HG02852 (cell line): ENCODE data around the gene STYXL1.
"Not testable (repeated sequence)": the region's sequence is repeated elsewhere in the genome, so short reads cannot be mapped to it uniquely, and the experiment has no call there.

Source experiments
- ATAC-seq: cut with Tn5 transposase; IDR thresholded peaks from one replicate; pipeline ENCODE4 v1.9.1; 2021; ENCODE audit warnings: mild to moderate bottlenecking, moderate library complexity; ENCODE audit not compliant: unreplicated experiment

STYXL1 gene

GRCh38 chr7:76040126-76040525 lies 7.7 kb downstream of the STYXL1 start:
- ATAC-seq = no peak

DNA sequence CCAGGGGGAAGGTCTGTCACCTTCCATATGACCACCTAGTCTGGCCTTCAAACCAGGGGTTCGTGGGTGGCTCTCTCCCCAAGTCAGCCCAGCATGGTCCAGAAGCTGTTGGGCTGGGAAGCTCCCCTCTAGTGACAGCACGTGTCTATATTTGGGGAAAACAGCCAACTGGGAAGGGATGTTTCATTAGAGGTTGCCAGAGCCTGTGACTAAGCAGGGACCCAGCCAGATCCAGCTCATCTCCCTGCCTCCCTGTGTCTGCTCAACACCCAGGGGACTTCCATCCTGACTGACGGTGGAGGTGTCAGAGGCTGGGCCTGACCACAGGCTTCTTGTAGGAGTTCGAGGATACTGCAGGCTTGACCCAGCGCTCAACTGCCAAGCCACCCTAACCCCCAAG lies 10.5 kb downstream of the STYXL1 start:
- ATAC-seq = no peak

DNA sequence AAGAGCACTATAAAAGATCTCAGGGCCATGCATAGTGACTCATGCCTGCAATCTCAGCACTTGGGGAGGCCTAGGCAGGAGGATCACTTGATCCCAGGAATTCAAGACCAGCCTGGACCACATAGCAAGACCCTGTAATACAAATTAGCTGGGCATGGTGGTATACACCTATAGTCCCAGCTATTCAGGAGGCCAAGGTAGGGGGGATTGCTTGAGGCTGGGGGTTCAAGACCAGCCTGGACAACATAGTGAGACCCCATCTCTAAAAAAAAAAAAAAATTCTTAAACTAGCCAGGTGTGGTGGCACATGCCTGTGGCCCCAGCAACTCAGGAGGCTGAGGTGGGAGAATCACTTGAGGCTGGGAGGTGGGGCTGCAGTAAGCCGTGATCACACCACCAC lies 15.8 kb downstream of the STYXL1 start:
- ATAC-seq = no peak

DNA sequence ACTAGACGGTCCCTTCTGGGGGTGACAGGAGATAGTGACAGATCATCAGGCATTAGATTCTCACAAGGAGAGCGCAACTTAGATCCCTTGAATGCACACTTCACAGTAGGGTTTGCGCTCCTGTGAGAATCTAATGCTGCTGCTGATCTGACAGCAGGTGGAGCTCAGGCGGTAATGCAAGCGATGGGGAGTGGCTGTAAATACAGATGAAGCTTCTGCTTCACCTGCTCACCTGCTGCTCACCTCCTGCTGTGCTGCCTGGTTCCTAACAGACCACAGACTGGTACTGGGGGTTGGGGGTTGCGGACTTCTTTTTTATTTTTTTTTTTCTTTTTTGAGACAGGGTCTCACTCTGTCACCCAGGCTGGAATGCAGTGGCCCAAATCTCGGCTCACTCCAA lies 18.1 kb downstream of the STYXL1 start:
- ATAC-seq = not testable (repeated sequence)

DNA sequence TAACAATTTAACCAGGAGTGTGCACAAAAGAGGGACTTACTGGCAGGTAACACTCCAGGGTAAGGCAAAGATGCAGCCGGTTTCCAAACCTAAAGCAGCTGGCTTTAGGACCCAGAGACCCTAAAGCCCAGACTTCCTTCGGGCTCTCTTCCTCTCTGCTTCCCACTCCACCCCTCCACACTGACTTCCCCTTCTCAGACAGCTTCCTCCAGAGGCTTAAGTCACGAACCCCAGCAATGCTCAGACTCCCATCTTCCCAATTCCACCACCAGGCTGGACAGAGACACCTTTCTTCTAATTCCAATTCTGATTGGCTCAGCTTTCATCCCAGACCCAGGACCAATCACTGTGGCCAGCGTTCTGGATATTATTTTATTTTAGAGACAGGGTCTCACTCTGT lies 24.8 kb downstream of the STYXL1 start:
- ATAC-seq = no peak

DNA sequence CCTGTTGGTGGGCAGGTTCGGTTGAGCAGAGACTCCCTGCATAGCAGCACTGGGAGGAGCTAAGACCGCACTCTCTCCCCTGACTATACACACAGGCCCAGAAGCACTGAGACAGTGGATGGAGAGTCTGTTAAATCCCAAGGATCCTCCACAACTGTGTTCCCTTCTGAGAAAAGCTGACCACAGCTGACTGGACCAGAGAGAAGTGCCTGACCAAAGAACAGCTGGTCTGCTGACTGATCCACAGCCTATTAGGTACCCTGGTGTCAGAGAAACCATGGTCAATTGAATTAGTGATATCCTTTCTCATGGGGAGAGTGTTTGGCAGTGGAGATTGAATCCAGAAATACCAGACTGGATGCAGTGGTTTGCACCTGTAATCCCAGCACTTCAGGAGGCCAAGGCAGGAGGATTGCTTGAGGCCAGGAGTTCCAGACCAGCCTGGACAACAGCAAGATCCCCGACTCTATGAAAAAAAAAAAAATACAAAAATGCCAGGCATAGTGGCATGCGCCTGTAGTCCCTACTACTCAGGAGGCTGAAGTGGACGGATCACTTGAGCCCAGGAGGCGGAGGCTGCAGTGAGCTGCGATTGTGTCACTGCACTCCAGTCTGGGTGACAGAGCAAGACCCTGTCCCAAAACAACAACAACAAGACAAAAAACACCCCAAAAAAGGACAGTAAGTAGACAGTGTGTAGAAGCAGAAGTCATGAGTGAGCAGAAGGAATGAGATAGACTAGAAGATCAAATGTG lies 25.6 kb downstream of the STYXL1 start:
- ATAC-seq = no peak

- no peak for ATAC-seq
These were observed 27.6 kb downstream of the STYXL1 start for GRCh38 chr7:76020031-76020714.

DNA sequence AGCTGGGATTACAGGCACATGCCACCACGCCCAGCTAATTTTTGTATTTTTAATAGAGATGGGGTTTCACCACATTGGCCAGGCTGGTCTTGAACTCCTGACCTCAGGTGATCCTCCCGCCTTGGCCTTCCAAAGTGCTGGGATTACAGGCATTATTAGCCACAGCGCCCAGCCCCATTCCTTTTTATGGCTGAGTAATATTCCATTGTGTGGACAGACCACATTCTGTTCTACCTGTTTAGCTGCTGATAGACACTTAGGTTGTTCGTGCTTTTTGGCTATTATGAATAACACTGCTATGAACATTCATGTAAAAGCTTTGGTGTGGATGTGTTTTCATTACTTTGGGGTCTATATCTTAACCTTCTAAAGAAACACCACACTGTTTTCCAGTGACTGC lies 29.3 kb downstream of the STYXL1 start:
- not testable (repeated sequence) for ATAC-seq

DNA sequence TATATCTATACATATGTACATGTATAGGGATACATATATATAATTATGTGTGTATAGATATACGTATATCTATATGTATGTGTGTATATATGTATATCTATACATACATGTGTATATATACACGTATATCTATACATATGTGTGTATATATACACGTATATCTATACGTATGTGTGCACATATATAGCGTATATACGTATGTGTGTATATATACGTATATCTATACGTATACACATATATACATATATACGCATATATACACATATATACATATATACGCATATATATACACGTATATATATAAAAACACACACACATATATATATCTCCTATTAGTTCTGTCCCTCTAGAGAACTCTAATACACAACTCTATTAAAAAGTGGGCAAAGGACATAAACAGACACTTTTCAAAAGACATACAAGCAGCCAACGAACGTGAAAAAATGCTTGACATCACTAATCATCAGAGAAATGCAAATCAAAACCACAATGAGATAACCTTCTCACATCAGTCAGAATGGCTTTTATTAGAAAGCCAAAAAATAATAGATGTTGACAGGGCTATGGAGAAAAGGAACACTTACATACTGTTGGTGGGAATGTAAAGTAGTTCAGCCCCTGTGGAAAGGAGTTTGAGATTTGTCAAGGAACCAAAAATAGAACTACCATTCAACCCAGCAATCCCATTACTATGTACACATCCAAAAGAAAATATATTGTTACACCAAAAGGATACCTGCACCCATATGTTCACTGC lies 31.4 kb downstream of the STYXL1 start:
- ATAC-seq = no peak

- no peak for ATAC-seq
These were observed 36.3 kb downstream of the STYXL1 start for GRCh38 chr7:76011442-76011861.

DNA sequence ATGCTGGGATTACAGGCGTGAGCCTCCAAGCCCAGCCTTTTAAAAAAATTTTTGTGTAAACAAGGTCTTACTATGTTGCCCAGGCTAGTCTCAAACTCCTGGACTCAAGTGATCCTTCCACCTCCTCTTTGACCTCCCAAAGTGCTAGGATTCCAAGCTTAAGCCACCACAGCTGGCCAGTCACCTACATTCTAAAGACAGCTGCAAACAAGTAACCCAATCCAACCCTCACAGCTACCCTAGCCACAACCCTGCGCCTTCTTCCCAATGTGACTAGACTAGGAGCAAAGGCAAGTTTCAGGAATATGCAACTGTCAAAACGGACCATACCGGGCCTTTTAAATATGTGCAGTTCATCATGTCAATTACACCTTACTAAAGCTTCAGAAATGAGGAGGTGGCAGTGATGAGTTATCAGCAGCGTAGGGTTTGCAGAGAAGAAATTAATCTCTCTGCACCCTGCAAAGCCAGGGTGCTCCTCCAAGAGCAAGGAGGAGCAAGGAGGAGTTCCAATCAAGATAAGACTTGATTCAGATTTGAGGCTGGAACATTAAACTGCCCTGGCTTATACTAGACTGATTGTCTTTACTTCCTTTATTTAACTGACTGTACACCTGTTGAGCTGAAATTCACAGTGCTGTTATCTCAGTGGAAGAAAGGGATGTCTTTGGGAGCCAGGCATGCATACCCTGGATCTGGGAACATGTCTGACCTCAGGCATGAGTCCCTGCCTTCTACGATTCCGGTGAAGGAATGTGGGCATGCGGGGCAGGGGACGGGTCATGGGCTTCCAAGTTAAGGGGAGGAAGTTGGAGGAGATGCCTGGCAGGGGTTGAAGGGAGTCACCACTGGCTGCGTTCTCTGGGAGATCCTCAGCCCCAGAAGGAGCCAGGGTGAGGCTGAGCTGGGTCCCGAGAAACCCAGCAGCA lies 37.9 kb downstream of the STYXL1 start:
- no peak for ATAC-seq

- no peak for ATAC-seq
These were observed 39.6 kb downstream of the STYXL1 start for GRCh38 chr7:76008156-76008687.

DNA sequence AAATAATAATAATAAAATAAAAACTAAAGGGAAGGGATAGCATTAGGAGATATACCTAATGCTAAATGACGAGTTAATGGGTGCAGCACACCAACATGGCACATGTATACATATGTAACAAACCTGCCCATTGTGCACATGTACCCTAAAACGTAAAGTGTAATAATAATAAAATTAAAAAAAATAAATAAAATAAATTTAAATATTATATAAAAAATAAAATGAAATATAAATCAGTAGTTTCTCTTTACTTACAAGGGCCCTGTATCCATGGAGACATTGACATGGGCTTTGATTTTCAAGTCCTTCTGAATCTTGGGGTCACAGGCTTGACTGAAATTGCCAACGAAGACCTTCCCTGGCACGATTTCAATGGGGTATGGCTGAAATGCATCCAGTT lies 42.8 kb downstream of the STYXL1 start:
- not testable (repeated sequence) for ATAC-seq

DNA sequence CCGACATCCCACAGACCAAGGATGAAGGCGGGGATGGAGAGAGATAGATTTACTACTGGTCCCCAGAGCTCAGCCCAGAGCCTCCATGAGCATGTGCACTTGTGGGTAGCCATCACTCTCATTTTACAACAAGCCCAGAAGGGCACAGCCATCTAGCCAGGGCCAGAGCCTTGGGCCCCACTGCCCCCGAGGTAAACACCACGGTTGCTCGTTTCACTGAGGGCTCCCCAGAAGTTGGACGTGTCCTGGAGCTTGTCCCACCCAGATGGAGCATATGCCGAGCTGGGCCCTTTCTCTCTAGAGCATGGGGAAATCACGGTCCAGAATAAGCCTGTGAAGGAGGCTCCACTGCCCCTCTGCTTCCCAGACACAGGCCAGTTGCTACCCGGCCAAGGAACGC lies 44.4 kb downstream of the STYXL1 start:
- no peak for ATAC-seq

DNA sequence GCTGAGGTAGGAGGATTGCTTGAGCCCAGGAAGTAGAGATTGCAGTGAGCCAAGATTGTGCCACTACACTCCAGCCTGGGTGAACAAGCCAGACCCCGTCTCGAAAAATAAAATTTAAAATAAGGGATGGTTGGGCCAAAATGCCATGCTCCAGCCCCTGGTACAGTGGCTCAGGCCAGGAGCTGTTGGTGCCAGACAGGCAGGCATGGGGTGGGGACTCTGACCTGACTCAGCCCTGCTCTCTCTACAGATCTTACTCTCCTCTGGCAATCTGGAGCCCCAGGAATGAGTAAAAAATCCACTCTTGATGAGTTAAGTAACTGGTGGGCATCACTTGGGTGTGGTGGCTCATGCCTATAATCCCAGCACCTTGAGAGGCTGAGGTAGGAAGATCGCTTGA lies 45.0 kb downstream of the STYXL1 start:
- ATAC-seq = no peak

DNA sequence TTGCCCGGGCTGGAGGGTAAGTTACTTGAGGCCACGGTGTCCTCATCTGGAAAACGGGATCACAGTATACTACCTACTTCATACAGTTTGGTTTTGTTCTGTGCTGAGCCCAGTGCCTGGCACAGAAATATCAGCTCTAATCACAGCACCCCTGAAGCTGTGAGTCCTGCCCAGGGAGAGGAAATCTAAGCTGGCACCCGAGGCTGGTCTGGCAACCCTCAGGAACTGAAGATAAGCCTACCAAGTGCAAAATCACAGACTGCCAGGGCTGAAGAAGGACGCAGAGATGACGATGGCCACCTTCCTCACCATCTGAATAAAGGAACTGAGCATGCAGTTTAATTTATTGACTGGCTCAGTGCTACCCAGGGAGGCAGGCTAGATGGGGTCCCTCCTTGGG lies 45.7 kb downstream of the STYXL1 start:
- ATAC-seq = no peak

GRCh38 chr7:76000566-76000965 lies 47.2 kb downstream of the STYXL1 start:
- ATAC-seq = no peak

DNA sequence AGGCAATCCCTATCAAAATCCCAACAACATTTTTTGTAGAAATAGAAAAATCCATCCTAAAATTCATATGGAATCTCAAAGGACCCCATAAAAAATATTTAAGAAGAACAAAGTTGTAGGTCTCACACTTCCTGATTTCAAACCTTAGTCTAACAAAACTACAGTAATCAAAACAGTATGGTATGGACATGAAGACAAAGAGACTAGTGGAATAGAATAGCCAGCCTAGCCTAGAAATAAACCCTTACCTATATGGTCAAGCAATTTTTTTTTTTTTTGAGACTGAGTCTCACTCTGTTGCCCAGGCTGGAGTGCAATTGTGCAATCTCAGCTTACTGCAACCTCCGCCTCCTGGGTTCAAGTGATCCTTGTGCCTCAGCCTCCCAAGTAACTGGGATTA lies 49.8 kb downstream of the STYXL1 start:
- no peak for ATAC-seq

- ATAC-seq = no peak
These were observed 51.3 kb downstream of the STYXL1 start for GRCh38 chr7:75996476-75996875.

DNA sequence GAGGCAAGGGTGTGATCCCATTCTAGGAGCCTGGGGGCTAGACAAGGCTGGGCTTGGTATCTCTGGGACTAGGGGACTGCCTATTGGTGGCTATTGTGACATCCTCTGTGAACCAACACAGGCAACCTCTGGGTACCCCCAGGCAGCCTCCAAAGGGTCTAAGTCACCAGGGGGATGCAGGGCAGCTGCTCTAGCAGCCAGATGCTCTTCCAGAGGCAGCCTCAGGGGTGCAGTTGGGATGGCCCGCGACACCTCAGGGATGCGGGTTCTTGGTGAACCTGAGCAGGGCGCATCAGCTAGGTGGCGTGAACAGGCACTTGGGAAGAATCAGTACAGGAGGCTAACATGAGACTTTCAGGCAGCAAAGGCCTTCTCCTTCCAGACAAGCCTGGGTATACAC lies 51.8 kb downstream of the STYXL1 start:
- ATAC-seq = no peak
